GM18873 (cell line): ENCODE data around the gene ARL5C.

Source experiments
- ATAC-seq: cut with Tn5 transposase; IDR thresholded peaks from one replicate; pipeline ENCODE4 v1.9.1; 2021; ENCODE audit warnings: mild to moderate bottlenecking, moderate library complexity, moderate number of reproducible peaks; ENCODE audit not compliant: unreplicated experiment, low FRiP score

Gene ARL5C

GRCh38 chr17:39115135-39115534, 50.8 kb downstream of the ARL5C start:
- no peak for ATAC-seq

GRCh38 chr17:39114723-39115122, 51.2 kb downstream of the ARL5C start:
- no peak for ATAC-seq

GRCh38 chr17:39113871-39114270, 52.1 kb downstream of the ARL5C start:
- ATAC-seq = no peak

- no peak for ATAC-seq
Measured at GRCh38 chr17:39110435-39111136, 55.4 kb downstream of the ARL5C start.

- no peak for ATAC-seq
Measured at GRCh38 chr17:39108461-39109375, 57.2 kb downstream of the ARL5C start.

GRCh38 chr17:39107973-39108372, 58.0 kb downstream of the ARL5C start:
- no peak for ATAC-seq

GRCh38 chr17:39107155-39107554, 58.8 kb downstream of the ARL5C start:
- no peak for ATAC-seq
